ENCODE results near the gene TARS3.

Gene TARS3

GRCh38 chr15:101652098-101652785 lies 72.0 kb downstream of the TARS3 start, which contains the start of gene TM2D3:
Gene TM2D3, minus strand, starts transcription at chr15:101652381. Its CDS starts 20 bp downstream, at chr15:101652361.
- Histone ChIP-seq H3K4me3 (ENCODE audit: low read length) (peak within 1 kb of the TSS; percentile 96), H3K36me3 (replicated peaks; ENCODE audit: low read depth, low read length) (peaks cover 19% of the 10 kb centered on the region), H3K79me2 (ENCODE audit: low read length) (peaks cover 53% of the 10 kb centered on the region), H3K4me2 (ENCODE audit: low read length) (peak within 1 kb of the TSS; percentile 100), H3K9ac (ENCODE audit: low read length) (peak within 1 kb of the TSS; percentile 98), H3K27me3 (ENCODE audit: low read depth, low read length) (no peaks in the 10 kb centered on the region), H3K9me3 (ENCODE audit: insufficient read depth, low read length) (no peaks in the 10 kb centered on the region), H3K27ac (ENCODE audit: low read length) (peak within 1 kb of the TSS; percentile 85), H2AFZ (ENCODE audit: low read depth, low read length) (peak within 1 kb of the TSS; percentile 92), H4K20me1 (ENCODE audit: insufficient read depth, low read length) (peaks cover 16% of the 10 kb centered on the region), H3K4me1 (ENCODE audit: low read length) (peaks cover 36% of the 10 kb centered on the region)
- TF ChIP-seq EZH2phosphoT487 (IDR thresholded peaks at IDR 0.05; ENCODE audit: low read depth): no peak
- TF ChIP-seq CTCF (IDR thresholded peaks at IDR 0.05; ENCODE audit: low read depth, low read length): peak; percentile 39

GRCh38 chr15:101651554-101652097 lies 72.6 kb downstream of the TARS3 start:
- Histone ChIP-seq H3K27ac (ENCODE audit: low read length) (peak overlapping the region; percentile 85), H3K4me2 (ENCODE audit: low read length) (peak overlapping the region; percentile 98), H3K79me2 (ENCODE audit: low read length) (peaks cover 59% of the 10 kb centered on the region), H3K9me3 (ENCODE audit: insufficient read depth, low read length) (no peaks in the 10 kb centered on the region), H3K9ac (ENCODE audit: low read length) (peak overlapping the region; percentile 98), H4K20me1 (ENCODE audit: insufficient read depth, low read length) (peaks cover 16% of the 10 kb centered on the region), H3K4me3 (ENCODE audit: low read length) (peak overlapping the region; percentile 96), H2AFZ (ENCODE audit: low read depth, low read length) (peak overlapping the region; percentile 83), H3K27me3 (ENCODE audit: low read depth, low read length) (no peaks in the 10 kb centered on the region), H3K4me1 (ENCODE audit: low read length) (peaks cover 36% of the 10 kb centered on the region), H3K36me3 (replicated peaks; ENCODE audit: low read depth, low read length) (peaks cover 25% of the 10 kb centered on the region)
- TF ChIP-seq EZH2phosphoT487 (IDR thresholded peaks at IDR 0.05; ENCODE audit: low read depth) (no peak), CTCF (IDR thresholded peaks at IDR 0.05; ENCODE audit: low read depth, low read length) (no peak)

- no peaks in the 10 kb centered on the region for H3K27me3 ChIP-seq (ENCODE audit: low read depth, low read length)
- H2AFZ ChIP-seq (ENCODE audit: low read depth, low read length): no peak overlapping the region
- TF ChIP-seq CTCF (IDR thresholded peaks at IDR 0.05; ENCODE audit: low read depth, low read length) (no peak), EZH2phosphoT487 (IDR thresholded peaks at IDR 0.05; ENCODE audit: low read depth) (no peak)
- peak overlapping the region; percentile 96; the same call in 1 of the 2 replicates for H3K4me3 ChIP-seq (ENCODE audit: low read length)
- no peak overlapping the region for H3K9ac ChIP-seq (ENCODE audit: low read length)
- no peaks in the 10 kb centered on the region for H3K9me3 ChIP-seq (ENCODE audit: insufficient read depth, low read length)
- H3K79me2 ChIP-seq (ENCODE audit: low read length): peaks cover 61% of the 10 kb centered on the region
- no peak overlapping the region for H3K27ac ChIP-seq (ENCODE audit: low read length)
- H4K20me1 ChIP-seq (ENCODE audit: insufficient read depth, low read length): peaks cover 16% of the 10 kb centered on the region
- peaks cover 36% of the 10 kb centered on the region for H3K4me1 ChIP-seq (ENCODE audit: low read length)
- peaks cover 39% of the 10 kb centered on the region for H3K36me3 ChIP-seq (replicated peaks; ENCODE audit: low read depth, low read length)
- H3K4me2 ChIP-seq (ENCODE audit: low read length): peak overlapping the region; percentile 98
These were observed 74.1 kb downstream of the TARS3 start for GRCh38 chr15:101650145-101650544.

- Histone ChIP-seq H4K20me1 (ENCODE audit: insufficient read depth, low read length) (peaks cover 16% of the 10 kb centered on the region), H3K27ac (ENCODE audit: low read length) (no peak overlapping the region), H3K27me3 (ENCODE audit: low read depth, low read length) (no peaks in the 10 kb centered on the region), H3K79me2 (ENCODE audit: low read length) (peaks cover 61% of the 10 kb centered on the region), H3K9ac (ENCODE audit: low read length) (no peak overlapping the region), H3K9me3 (ENCODE audit: insufficient read depth, low read length) (no peaks in the 10 kb centered on the region), H3K4me3 (ENCODE audit: low read length) (no peak overlapping the region), H3K36me3 (replicated peaks; ENCODE audit: low read depth, low read length) (peaks cover 52% of the 10 kb centered on the region), H3K4me1 (ENCODE audit: low read length) (peaks cover 21% of the 10 kb centered on the region), H2AFZ (ENCODE audit: low read depth, low read length) (no peak overlapping the region), H3K4me2 (ENCODE audit: low read length) (no peak overlapping the region)
- no peak for TF ChIP-seq EZH2phosphoT487 (IDR thresholded peaks at IDR 0.05; ENCODE audit: low read depth)
- TF ChIP-seq CTCF (IDR thresholded peaks at IDR 0.05; ENCODE audit: low read depth, low read length): no peak
These were observed 75.9 kb downstream of the TARS3 start for GRCh38 chr15:101648356-101648755.

Data from OCI-LY3 (cell line).